Hepatocyte (in vitro differentiated cells): ENCODE measurements around the gene TMEFF1.
A peak's percentile ranks its signal among the peaks of the same experiment; 100 is the strongest.

Experiments
- EZH2 ChIP-seq: fragments of 200-600 bp; sonication (generic); IDR thresholded peaks from 2 replicates; pipeline ENCODE4 v1.6.1; 2016; ENCODE audit warnings: antibody characterized with exemption, mild to moderate bottlenecking, borderline replicate concordance
- EZH2phosphoT487 ChIP-seq: fragments of 200-600 bp; sonication (generic); IDR thresholded peaks from one replicate; pipeline ENCODE4 v1.6.1; 2018; ENCODE audit warnings: antibody characterized with exemption, mild to moderate bottlenecking, low read depth, moderate library complexity; ENCODE audit not compliant: unreplicated experiment, severe bottlenecking
- TF ChIP-seq, protein P1 (sequence below): fragments of 200-600 bp; sonication (generic); IDR thresholded peaks from 2 replicates; pipeline ENCODE4 v1.5.1; 2016; ENCODE audit warnings: antibody characterized with exemption, mild to moderate bottlenecking; ENCODE audit not compliant: poor library complexity

- TF ChIP-seq, protein P1, sequence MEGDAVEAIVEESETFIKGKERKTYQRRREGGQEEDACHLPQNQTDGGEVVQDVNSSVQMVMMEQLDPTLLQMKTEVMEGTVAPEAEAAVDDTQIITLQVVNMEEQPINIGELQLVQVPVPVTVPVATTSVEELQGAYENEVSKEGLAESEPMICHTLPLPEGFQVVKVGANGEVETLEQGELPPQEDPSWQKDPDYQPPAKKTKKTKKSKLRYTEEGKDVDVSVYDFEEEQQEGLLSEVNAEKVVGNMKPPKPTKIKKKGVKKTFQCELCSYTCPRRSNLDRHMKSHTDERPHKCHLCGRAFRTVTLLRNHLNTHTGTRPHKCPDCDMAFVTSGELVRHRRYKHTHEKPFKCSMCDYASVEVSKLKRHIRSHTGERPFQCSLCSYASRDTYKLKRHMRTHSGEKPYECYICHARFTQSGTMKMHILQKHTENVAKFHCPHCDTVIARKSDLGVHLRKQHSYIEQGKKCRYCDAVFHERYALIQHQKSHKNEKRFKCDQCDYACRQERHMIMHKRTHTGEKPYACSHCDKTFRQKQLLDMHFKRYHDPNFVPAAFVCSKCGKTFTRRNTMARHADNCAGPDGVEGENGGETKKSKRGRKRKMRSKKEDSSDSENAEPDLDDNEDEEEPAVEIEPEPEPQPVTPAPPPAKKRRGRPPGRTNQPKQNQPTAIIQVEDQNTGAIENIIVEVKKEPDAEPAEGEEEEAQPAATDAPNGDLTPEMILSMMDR, result peak; percentile 90
- TF ChIP-seq EZH2phosphoT487 (no peak), EZH2 (no peak)
Observed at GRCh38 chr9:100595391-100596199, 122.6 kb downstream of the TMEFF1 start.
